Stimulated activated CD4-positive, alpha-beta T cell treated with anti-CD3 and anti-CD28 coated beads, Interleukin-4, amount 100 ng/mL, for 1 hour (primary cell): ENCODE results near the gene PLA2G2F.

Experiments
- DNase-seq: peaks from one replicate; pipeline ENCODE4 v3.0.0-alpha.2; 2020

PLA2G2F gene

GRCh38 chr1:20174937-20175666 lies 36.0 kb downstream of the PLA2G2F start:
- DNase-seq = no peak

- no peak for DNase-seq
Measured at GRCh38 chr1:20178634-20179370, 39.7 kb downstream of the PLA2G2F start.

GRCh38 chr1:20179371-20180128 lies 40.4 kb downstream of the PLA2G2F start:
- DNase-seq = no peak

- DNase-seq = no peak
Measured at GRCh38 chr1:20180129-20180843, 41.2 kb downstream of the PLA2G2F start.

- DNase-seq = no peak
Measured at GRCh38 chr1:20180844-20181207, 41.7 kb downstream of the PLA2G2F start.

GRCh38 chr1:20182415-20182814 lies 43.3 kb downstream of the PLA2G2F start:
- DNase-seq = no peak

- DNase-seq = no peak
Measured at GRCh38 chr1:20183035-20183434, 43.9 kb downstream of the PLA2G2F start.

- DNase-seq = no peak
Measured at GRCh38 chr1:20183616-20184271, 44.6 kb downstream of the PLA2G2F start.

GRCh38 chr1:20184481-20184900 lies 45.4 kb downstream of the PLA2G2F start:
- no peak for DNase-seq

GRCh38 chr1:20184997-20185833 lies 46.1 kb downstream of the PLA2G2F start:
- DNase-seq = peak; percentile 33

- DNase-seq = peak; percentile 68
Measured at GRCh38 chr1:20185834-20186782, 47.0 kb downstream of the PLA2G2F start, which contains the start of the genes PLA2G2C and UBXN10. Gene PLA2G2C (minus strand): TSS chr1:20186518. CDS start chr1:20177363, 9,155 bp downstream. Gene UBXN10 (plus strand): TSS chr1:20186096. CDS start chr1:20190562, 4,466 bp downstream.

GRCh38 chr1:20187103-20187812 lies 48.1 kb downstream of the PLA2G2F start:
- DNase-seq = no peak

- no peak for DNase-seq
Measured at GRCh38 chr1:20187813-20188454, 48.8 kb downstream of the PLA2G2F start.

GRCh38 chr1:20188455-20188817 lies 49.3 kb downstream of the PLA2G2F start:
- no peak for DNase-seq

- DNase-seq = no peak
Measured at GRCh38 chr1:20189664-20190063, 50.5 kb downstream of the PLA2G2F start.

- no peak for DNase-seq
Measured at GRCh38 chr1:20190256-20191160, 51.4 kb downstream of the PLA2G2F start.

GRCh38 chr1:20191266-20191825 lies 52.2 kb downstream of the PLA2G2F start:
- DNase-seq = no peak
